T-helper 2 cell treated with Interferon-gamma antibody and Interleukin-4, amounts not matched to agents 100 ng/mL and 5 ng/mL, for 36 hours (primary cell): ENCODE data around the gene MYMX. TPM values are rescaled to one million over a fixed set of nuclear protein-coding genes. Genes with fewer than 3 reads are reported as not detected.

Source experiments
- intact Hi-C: fragments of 100-400 bp; cut with micrococcal nuclease; formaldehyde crosslinking; loops from one replicate; pipeline ENCODE4 v1.15.1; 2023
- total RNA-seq: library from RNA; stranded (reverse); gene quantifications from 2 replicates; pipeline ENCODE4 v1.2.3, GENCODE V29; 2022

MYMX gene
- total RNA-seq, 1 donor from 2014 or later: not detected

- intact Hi-C loops: no loop called here
These were observed 2.5 kb downstream of the MYMX start for GRCh38 chr6:44219053-44219814.

- intact Hi-C loops: loop anchor here (2.0 to 5.0 kb wide), 3 partner anchors 45 to 1792 kb away; partner anchors contain the start of genes MRPL14, NFKBIE and TMEM63B
These were observed 3.4 kb downstream of the MYMX start for GRCh38 chr6:44219815-44220784.

- intact Hi-C loops: loop anchor here (1.0 to 5.0 kb wide), 4 partner anchors 17 to 1791 kb away; partner anchors contain the start of genes MRPL14, NFKBIE and TMEM63B
These were observed 4.2 kb downstream of the MYMX start for GRCh38 chr6:44220913-44221290.

GRCh38 chr6:44221291-44221960 is 4.7 kb downstream of the MYMX start:
- intact Hi-C loops: loop anchor here (1.0 to 5.0 kb wide), 4 partner anchors 17 to 1791 kb away; partner anchors contain the start of genes MRPL14, NFKBIE and TMEM63B

- intact Hi-C loops: loop anchor here (1.0 to 5.0 kb wide), 4 partner anchors 16 to 1790 kb away; partner anchors contain the start of genes MRPL14, NFKBIE and TMEM63B
These were observed 5.2 kb downstream of the MYMX start for GRCh38 chr6:44221961-44222335.

GRCh38 chr6:44222486-44223318 is 6.0 kb downstream of the MYMX start:
- intact Hi-C loops: loop anchor here (5.0 kb wide), 2 partner anchors 95 to 1790 kb away; partner anchors contain the start of genes MRPL14 and TMEM63B

- intact Hi-C loops: loop anchor here (5.0 kb wide), 2 partner anchors 96 to 1789 kb away; partner anchors contain the start of genes MRPL14 and TMEM63B
These were observed 6.7 kb downstream of the MYMX start, which contains the start of gene SLC29A1 for GRCh38 chr6:44223319-44224028. SLC29A1 (plus strand) TSS chr6:44223595; CDS start chr6:44227314, 3,719 bp downstream.

GRCh38 chr6:44224029-44224964 is 7.6 kb downstream of the MYMX start:
- intact Hi-C loops: loop anchor here (5.0 kb wide), 2 partner anchors 97 to 1788 kb away; partner anchors contain the start of genes MRPL14 and TMEM63B

- intact Hi-C loops: loop anchor here (5.0 kb wide), 2 partner anchors 98 to 1787 kb away; partner anchors contain the start of genes MRPL14 and TMEM63B
These were observed 8.2 kb downstream of the MYMX start for GRCh38 chr6:44224965-44225305.

GRCh38 chr6:44225579-44226325 is 9.0 kb downstream of the MYMX start:
- intact Hi-C loops: no loop called here

GRCh38 chr6:44226368-44227147 is 9.8 kb downstream of the MYMX start:
- intact Hi-C loops: no loop called here

- intact Hi-C loops: no loop called here
These were observed 10.5 kb downstream of the MYMX start for GRCh38 chr6:44227148-44227793.

GRCh38 chr6:44228031-44228430 is 11.3 kb downstream of the MYMX start:
- intact Hi-C loops: no loop called here

- intact Hi-C loops: no loop called here
These were observed 11.7 kb downstream of the MYMX start for GRCh38 chr6:44228433-44228832.

- intact Hi-C loops: no loop called here
These were observed 12.1 kb downstream of the MYMX start for GRCh38 chr6:44228836-44229235.

- intact Hi-C loops: no loop called here
These were observed 12.8 kb downstream of the MYMX start for GRCh38 chr6:44229376-44230033.
